ENCODE data around the gene SRRM5. TPM values are rescaled to one million over a fixed set of nuclear protein-coding genes. Genes with fewer than 3 reads are reported as not detected.
A peak's percentile ranks its signal among the peaks of the same experiment; 100 is the strongest.
"Not testable (repeated sequence)": the region's sequence is repeated elsewhere in the genome, so short reads cannot be mapped to it uniquely, and the experiment has no call there.

The SRRM5 gene
- total RNA-seq, 2 experiments from 2014 or later = 0.50 to 0.79 TPM

DNA sequence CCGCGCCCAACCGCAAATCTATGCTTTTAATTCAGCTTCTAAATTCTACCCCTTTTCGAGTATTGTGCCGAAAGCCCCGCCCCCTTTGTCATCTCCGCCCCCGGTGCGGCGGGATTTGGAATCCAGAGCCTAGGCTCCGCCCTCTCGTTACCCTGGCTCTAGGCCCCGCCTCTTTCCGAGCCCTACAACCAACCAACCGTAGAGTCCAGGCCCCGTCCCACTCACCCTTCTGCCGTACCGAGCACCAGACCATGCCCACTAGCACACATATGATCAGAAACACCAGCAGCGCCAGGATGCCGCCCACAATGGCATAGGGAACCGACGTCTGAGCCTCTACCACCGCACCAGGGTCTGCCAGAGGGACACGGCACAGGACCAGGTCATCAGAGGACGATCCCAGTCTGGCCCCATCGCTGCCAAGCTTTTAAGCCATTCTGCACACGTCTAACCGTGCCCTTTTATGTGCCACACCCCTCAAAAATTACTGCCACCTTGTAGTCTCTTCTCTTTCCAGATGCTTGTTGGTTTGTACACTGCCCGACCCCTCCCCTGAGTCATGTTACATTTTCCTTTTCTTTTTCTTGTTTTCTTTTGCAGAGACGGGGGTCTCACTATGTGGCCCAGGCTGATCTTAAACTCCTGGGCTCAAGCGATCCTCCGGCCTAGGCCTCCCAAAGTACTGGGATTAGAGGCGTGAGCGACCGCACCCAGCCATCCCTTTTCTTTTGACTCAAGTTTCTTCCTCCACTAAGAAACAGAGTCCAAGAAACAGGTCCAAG lies 12.2 kb downstream of the SRRM5 start:
- CTCF ChIA-PET = no interaction called here
- no peaks in the 10 kb centered on the region for H3K36me3 Mint-ChIP-seq (ENCODE audit: low read depth)
- H3K27ac Mint-ChIP-seq = peak overlapping the region; percentile 64

DNA sequence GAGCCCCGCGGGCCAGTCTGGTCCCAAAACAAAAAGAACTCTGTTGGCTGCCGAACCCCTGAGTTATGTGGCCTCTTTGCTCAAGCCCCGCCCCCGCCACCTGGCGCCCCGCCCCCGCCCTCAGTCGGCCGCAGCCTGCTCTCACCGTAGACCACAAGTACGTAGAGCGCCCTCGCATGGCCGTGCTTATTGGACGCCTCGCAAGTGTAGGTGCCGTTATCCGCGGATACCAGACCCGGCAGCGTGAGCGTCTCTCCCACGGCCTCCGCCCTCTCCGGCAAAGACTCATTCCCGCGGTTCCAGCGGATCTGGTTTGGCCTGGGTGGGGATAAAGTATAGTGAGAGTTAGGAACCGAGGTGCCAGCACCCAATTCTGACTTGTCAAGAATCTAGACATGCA lies 13.0 kb downstream of the SRRM5 start:
- H3K27ac Mint-ChIP-seq = peak overlapping the region; percentile 74
- H3K4me1 Mint-ChIP-seq = peaks cover 35% of the 10 kb centered on the region
- ChIA-PET POLR2A (no interaction called here), CTCF (interaction anchor here (1.7 kb wide), 1 partner anchor 70 kb away, joined by 4 read pairs; no protein-coding TSS in a partner anchor)
- H3K9me3 Mint-ChIP-seq = no peaks in the 10 kb centered on the region
- DNase-seq = peak; percentile 89
- peaks cover 9% of the 10 kb centered on the region for H3K27me3 Mint-ChIP-seq
- no peak overlapping the region for H3K4me3 Mint-ChIP-seq
- H3K36me3 Mint-ChIP-seq (ENCODE audit: low read depth) = no peaks in the 10 kb centered on the region

More for the DNA sequence above, 12.2 kb downstream of the SRRM5 start:
- DNase-seq = no peak
- POLR2A ChIA-PET = no interaction called here
- H3K27me3 Mint-ChIP-seq = peaks cover 9% of the 10 kb centered on the region
- no peak overlapping the region for H3K4me3 Mint-ChIP-seq
- peaks cover 37% of the 10 kb centered on the region for H3K4me1 Mint-ChIP-seq
- no peaks in the 10 kb centered on the region for H3K9me3 Mint-ChIP-seq

GRCh38 chr19:43625918-43626579 lies 14.2 kb downstream of the SRRM5 start:
- H3K4me3 Mint-ChIP-seq = no peak overlapping the region
- no peaks in the 10 kb centered on the region for H3K9me3 Mint-ChIP-seq

DNA sequence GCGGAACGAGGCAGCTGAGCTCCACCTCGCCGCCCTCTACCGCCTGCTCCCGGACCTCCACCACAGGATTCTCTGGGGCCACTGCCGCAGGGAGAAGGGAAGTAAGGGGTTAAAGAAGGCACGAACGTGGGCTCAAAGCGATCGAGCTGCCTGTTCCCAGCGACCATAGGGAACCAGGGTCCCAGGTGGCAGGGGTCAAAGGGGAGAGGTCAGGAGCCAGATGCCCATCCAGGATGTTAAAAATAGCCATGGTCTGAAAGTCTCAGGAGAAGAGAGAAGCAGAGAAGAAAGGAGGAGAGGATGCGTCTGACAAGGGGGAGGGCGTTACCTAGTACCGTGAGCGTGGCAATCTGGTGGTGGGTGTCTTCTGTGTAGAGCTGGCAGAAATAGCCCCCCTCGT lies 14.9 kb downstream of the SRRM5 start:
- no peak for DNase-seq
- no peaks in the 10 kb centered on the region for H3K9me3 Mint-ChIP-seq
- H3K27me3 Mint-ChIP-seq = peaks cover 9% of the 10 kb centered on the region
- H3K36me3 Mint-ChIP-seq (ENCODE audit: low read depth) = no peaks in the 10 kb centered on the region
- POLR2A ChIA-PET = no interaction called here
- H3K27ac Mint-ChIP-seq = no peak overlapping the region
- CTCF ChIA-PET = interaction anchor here (0.7 to 2.2 kb wide), 5 partner anchors 25 to 178 kb away, joined by 3 to 5 read pairs (median 3); no protein-coding TSS in a partner anchor
- H3K4me3 Mint-ChIP-seq = no peak overlapping the region
- peaks cover 22% of the 10 kb centered on the region for H3K4me1 Mint-ChIP-seq

More at GRCh38 chr19:43625918-43626579, 14.2 kb downstream of the SRRM5 start:
- H3K36me3 Mint-ChIP-seq (ENCODE audit: low read depth) = no peaks in the 10 kb centered on the region
- peaks cover 9% of the 10 kb centered on the region for H3K27me3 Mint-ChIP-seq
- no peak for DNase-seq
- peaks cover 25% of the 10 kb centered on the region for H3K4me1 Mint-ChIP-seq
- ChIA-PET CTCF (interaction anchor here (0.7 to 2.2 kb wide), 7 partner anchors 11 to 178 kb away, joined by 3 to 5 read pairs (median 3); no protein-coding TSS in a partner anchor), POLR2A (no interaction called here)
- no peak overlapping the region for H3K27ac Mint-ChIP-seq

DNA sequence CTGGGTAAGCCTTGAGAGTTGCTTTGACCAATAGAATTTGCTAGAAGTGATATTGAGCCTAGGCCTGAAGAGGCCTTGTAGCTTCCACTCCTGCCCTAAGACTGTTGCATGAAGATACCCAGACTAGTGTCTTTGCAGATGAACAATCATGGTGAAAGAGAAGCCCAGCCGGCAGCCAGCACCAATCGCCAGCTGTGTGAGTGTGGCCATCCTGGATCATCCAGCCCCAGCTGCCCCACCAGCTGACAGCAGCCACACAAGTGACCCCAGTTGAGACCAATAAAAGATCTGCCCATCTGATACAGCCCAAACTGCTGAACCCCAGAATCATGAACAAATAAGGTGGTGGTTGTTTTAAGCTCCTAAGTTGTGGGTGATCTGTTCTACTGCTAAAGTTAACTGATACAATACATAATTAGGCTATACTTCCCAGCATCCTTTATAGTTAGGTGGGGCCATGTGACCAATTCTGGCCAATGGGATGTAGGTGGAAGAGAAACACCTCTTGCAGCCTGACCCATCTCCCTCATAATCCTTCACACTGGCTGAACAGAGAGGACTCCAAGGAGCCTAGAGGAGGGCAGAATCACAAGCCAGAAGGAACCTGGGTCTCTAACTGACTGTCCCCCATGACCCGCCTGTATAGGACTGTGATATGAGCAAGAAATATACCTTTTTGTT lies 16.9 kb downstream of the SRRM5 start:
- Mint-ChIP-seq H3K9me3 (no peaks in the 10 kb centered on the region), H3K36me3 (ENCODE audit: low read depth) (no peaks in the 10 kb centered on the region), H3K4me3 (no peak overlapping the region), H3K27me3 (peaks cover 15% of the 10 kb centered on the region), H3K4me1 (peaks cover 21% of the 10 kb centered on the region), H3K27ac (no peak overlapping the region)
- ChIA-PET CTCF (interaction anchor here (0.5 to 0.6 kb wide), 2 partner anchors 125 to 1515 kb away, joined by 4 to 5 read pairs; no protein-coding TSS in a partner anchor), POLR2A (no interaction called here)
- DNase-seq = no peak

GRCh38 chr19:43631491-43631890 lies 19.6 kb downstream of the SRRM5 start:
- POLR2A ChIA-PET = no interaction called here
- Mint-ChIP-seq H3K4me3 (no peak overlapping the region), H3K36me3 (ENCODE audit: low read depth) (no peaks in the 10 kb centered on the region), H3K9me3 (no peaks in the 10 kb centered on the region), H3K4me1 (peaks cover 7% of the 10 kb centered on the region), H3K27ac (no peak overlapping the region), H3K27me3 (peaks cover 18% of the 10 kb centered on the region)
- CTCF ChIA-PET = no interaction called here
- DNase-seq = no peak

DNA sequence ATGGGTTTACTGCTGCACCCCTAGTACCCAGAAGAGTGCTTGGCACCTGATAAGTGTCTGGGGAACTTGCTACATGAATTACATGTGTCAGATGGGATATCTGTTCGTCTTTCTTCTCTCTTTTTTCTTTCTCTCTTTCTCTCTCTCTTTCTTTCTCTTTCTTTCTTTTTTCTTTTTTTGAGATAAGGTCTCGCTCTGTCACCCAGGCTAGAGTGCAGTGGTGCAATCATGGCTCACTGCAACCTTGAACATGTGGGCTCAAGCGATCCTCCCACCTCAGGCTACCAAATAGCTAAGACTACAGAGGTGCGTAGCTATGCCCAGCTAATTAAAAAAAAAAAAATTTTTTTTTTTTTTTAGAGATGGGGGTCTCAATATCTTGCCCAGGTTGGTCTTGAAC lies 21.6 kb downstream of the SRRM5 start:
- Mint-ChIP-seq H3K4me3 (no peak overlapping the region), H3K27me3 (peaks cover 25% of the 10 kb centered on the region), H3K9me3 (no peaks in the 10 kb centered on the region), H3K4me1 (peaks cover 3% of the 10 kb centered on the region), H3K27ac (no peak overlapping the region), H3K36me3 (ENCODE audit: low read depth) (no peaks in the 10 kb centered on the region)
- CTCF ChIA-PET = interaction anchor here (1.1 kb wide), 1 partner anchor 121 kb away, joined by 3 read pairs; the partner anchor contains the start of gene SMG9
- no peak for DNase-seq
- POLR2A ChIA-PET = no interaction called here

GRCh38 chr19:43634068-43634467 lies 22.2 kb downstream of the SRRM5 start:
- Mint-ChIP-seq H3K36me3 (ENCODE audit: low read depth) (no peaks in the 10 kb centered on the region), H3K27ac (no peak overlapping the region), H3K27me3 (peaks cover 30% of the 10 kb centered on the region), H3K4me3 (no peak overlapping the region), H3K4me1 (peaks cover 7% of the 10 kb centered on the region), H3K9me3 (no peaks in the 10 kb centered on the region)
- DNase-seq = no peak
- CTCF ChIA-PET = no interaction called here
- POLR2A ChIA-PET = no interaction called here

DNA sequence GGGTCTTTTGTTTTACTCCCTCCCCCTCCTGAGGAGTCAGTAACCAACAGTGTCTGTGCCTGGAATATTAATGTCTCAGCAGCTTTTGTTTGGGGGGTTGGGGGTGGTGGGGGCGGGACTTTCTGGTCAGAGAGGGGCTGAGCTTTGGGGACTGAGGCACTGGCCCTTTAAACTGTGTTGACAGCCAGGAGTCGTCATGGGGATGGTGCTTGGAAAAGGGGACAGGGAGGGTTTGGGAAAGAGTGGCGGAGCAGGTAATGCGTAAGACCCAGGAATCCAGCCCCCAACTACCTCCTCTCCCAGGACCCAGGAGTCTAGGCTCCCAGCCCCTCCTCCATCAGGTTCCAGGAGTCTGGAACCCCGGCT lies 22.6 kb downstream of the SRRM5 start:
- no peak for DNase-seq
- H3K27me3 Mint-ChIP-seq = peaks cover 32% of the 10 kb centered on the region
- H3K4me3 Mint-ChIP-seq = no peak overlapping the region
- ChIA-PET POLR2A (no interaction called here), CTCF (no interaction called here)
- H3K9me3 Mint-ChIP-seq = no peaks in the 10 kb centered on the region
- no peaks in the 10 kb centered on the region for H3K36me3 Mint-ChIP-seq (ENCODE audit: low read depth)
- peaks cover 8% of the 10 kb centered on the region for H3K4me1 Mint-ChIP-seq
- no peak overlapping the region for H3K27ac Mint-ChIP-seq

DNA sequence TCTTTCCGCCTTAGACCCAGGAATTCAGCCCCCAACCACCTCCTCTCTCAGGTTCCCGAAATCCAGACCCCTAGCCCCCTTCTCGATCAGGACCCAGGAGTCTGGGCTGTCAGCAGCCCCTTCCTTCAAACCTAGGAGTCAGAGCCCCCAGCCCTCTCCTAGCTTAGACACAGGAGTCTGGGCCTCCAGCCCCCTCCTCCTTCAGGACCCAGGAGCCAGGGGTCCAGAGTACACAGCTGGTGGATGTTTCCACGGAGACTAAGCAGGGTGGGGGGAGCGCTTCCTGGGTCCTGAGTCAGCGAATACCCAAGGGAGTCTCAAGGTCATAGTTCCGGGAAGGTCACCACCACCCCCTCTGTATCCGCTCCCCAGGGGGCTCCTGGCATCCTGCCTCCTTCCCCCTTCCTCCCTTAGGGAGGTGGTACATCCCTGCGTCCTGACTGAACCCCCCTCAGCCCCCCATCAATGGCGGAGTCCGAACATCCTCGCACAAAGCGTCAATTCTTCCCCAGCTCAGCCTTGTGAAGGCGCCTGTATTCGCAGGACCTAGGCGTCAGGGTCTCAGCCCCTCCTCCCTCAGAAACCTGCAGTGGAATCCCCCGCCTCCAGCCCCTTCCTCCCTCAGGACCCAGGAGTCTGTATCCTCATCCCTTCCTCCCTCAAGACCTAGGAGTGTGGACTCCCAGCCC lies 23.1 kb downstream of the SRRM5 start:
- DNase-seq = no peak
- Mint-ChIP-seq H3K9me3 (no peaks in the 10 kb centered on the region), H3K36me3 (ENCODE audit: low read depth) (no peaks in the 10 kb centered on the region), H3K27me3 (peaks cover 33% of the 10 kb centered on the region), H3K27ac (no peak overlapping the region), H3K4me1 (peaks cover 10% of the 10 kb centered on the region), H3K4me3 (no peak overlapping the region)
- ChIA-PET CTCF (no interaction called here), POLR2A (no interaction called here)

- POLR2A ChIA-PET; H3K36me3 Mint-ChIP-seq (ENCODE audit: low read depth); H3K9me3 Mint-ChIP-seq; H3K4me3 Mint-ChIP-seq; CTCF ChIA-PET; DNase-seq; H3K27ac Mint-ChIP-seq: not testable (repeated sequence)
- peaks cover 13% of the 10 kb centered on the region for H3K4me1 Mint-ChIP-seq
- H3K27me3 Mint-ChIP-seq = peaks cover 36% of the 10 kb centered on the region
These were observed 23.7 kb downstream of the SRRM5 start for GRCh38 chr19:43635561-43635940.

DNA sequence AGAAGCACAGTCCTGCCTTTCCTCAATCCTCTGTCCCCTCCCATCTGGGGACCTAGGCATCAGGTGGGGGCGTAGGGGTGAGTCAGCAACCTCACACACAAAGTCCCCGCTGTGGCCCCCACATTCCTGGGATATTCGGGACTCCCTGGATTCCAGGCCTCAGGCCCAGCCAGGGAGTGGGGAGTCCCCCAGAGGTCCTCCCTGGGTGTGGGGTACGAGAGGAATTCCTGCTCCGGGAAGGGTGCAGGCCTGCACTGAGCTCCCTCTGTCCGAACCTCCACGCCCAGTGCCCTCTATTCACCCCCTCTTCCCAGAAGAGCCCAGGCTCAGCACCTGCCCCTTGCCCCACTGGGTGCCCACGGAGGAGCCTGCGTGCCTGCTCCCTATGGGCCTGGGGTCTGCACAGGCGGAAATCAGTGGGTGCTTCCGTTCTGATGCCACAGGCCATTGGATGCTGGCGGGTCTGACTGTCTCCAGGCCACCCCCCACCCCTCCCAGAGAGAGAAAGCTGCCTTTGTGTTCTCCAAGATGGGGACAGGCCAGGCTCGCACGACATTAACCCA lies 24.3 kb downstream of the SRRM5 start:
- Mint-ChIP-seq H3K36me3 (ENCODE audit: low read depth) (peaks cover under 1% of the 10 kb centered on the region), H3K9me3 (no peaks in the 10 kb centered on the region), H3K27me3 (peaks cover 40% of the 10 kb centered on the region), H3K27ac (no peak overlapping the region), H3K4me1 (peaks cover 16% of the 10 kb centered on the region), H3K4me3 (no peak overlapping the region)
- ChIA-PET CTCF (interaction anchor here (1.7 kb wide), 1 partner anchor 11 kb away, joined by 5 read pairs; no protein-coding TSS in a partner anchor), POLR2A (no interaction called here)
- no peak for DNase-seq
